Glutamatergic neuron (in vitro differentiated cells): ENCODE results near the gene UCP2. TPM values are rescaled to one million over a fixed set of nuclear protein-coding genes. Genes with fewer than 3 reads are reported as not detected.

Source experiments
- DNase-seq: peaks from one replicate; pipeline ENCODE4 v3.0.0; 2022
- H3K27ac Mint-ChIP-seq: one replicate; pipeline ENCODE4 v1.8.0; 2020; ENCODE audit warnings: mild to moderate bottlenecking, mixed read lengths, inconsistent platforms; ENCODE audit not compliant: unreplicated experiment
- H3K27me3 Mint-ChIP-seq: one replicate; pipeline ENCODE4 v1.8.0; 2020; ENCODE audit warnings: mild to moderate bottlenecking, moderate library complexity, mixed read lengths, inconsistent platforms; ENCODE audit not compliant: unreplicated experiment
- H3K36me3 Mint-ChIP-seq: one replicate; pipeline ENCODE4 v1.8.0; 2020; ENCODE audit warnings: mild to moderate bottlenecking, mixed read lengths, inconsistent platforms; ENCODE audit not compliant: unreplicated experiment
- H3K4me1 Mint-ChIP-seq: one replicate; pipeline ENCODE4 v1.8.0; 2020; ENCODE audit warnings: mild to moderate bottlenecking, low read depth, mixed read lengths, inconsistent platforms; ENCODE audit not compliant: unreplicated experiment
- H3K4me3 Mint-ChIP-seq: one replicate; pipeline ENCODE4 v1.8.0; 2020; ENCODE audit warnings: mild to moderate bottlenecking, mixed read lengths, inconsistent platforms; ENCODE audit not compliant: unreplicated experiment
- H3K9me3 Mint-ChIP-seq: one replicate; pipeline ENCODE4 v1.8.0; 2020; ENCODE audit warnings: mild to moderate bottlenecking, moderate library complexity, mixed read lengths, inconsistent platforms; ENCODE audit not compliant: unreplicated experiment
- CTCF ChIP-seq: fragments of 200-600 bp; sonication (generic); IDR thresholded peaks from one replicate; pipeline ENCODE4 v1.5.0; 2021; ENCODE audit not compliant: partially characterized antibody, unreplicated experiment
- total RNA-seq: library from RNA; stranded (reverse); fragmentation: NEBNext Ultra II Directional; extraction: Animal tissue kit (Norgen Biotek cat#: 25700); gene quantifications from one replicate; pipeline ENCODE4 v1.2.1, GENCODE V29; 2021; ENCODE audit not compliant: unreplicated experiment

Gene UCP2
- total RNA-seq, 1 donor from 2014 or later, result 91.1 TPM

GRCh38 chr11:73995731-73996130 lies 13.1 kb upstream of the UCP2 start:
- Mint-ChIP-seq H3K27ac (no peak overlapping the region), H3K4me1 (peaks cover 5% of the 10 kb centered on the region), H3K4me3 (no peak overlapping the region), H3K27me3 (peaks cover 2% of the 10 kb centered on the region), H3K36me3 (no peaks in the 10 kb centered on the region), H3K9me3 (no peaks in the 10 kb centered on the region)
- no peak for TF ChIP-seq CTCF
- no peak for DNase-seq

- no peak for TF ChIP-seq CTCF
- no peaks in the 10 kb centered on the region for H3K9me3 Mint-ChIP-seq
- H3K36me3 Mint-ChIP-seq, result no peaks in the 10 kb centered on the region
- H3K4me3 Mint-ChIP-seq, result no peak overlapping the region
- no peak for DNase-seq
- peaks cover 3% of the 10 kb centered on the region for H3K4me1 Mint-ChIP-seq
- H3K27ac Mint-ChIP-seq, result no peak overlapping the region
- peaks cover 2% of the 10 kb centered on the region for H3K27me3 Mint-ChIP-seq
Measured at GRCh38 chr11:73995247-73995646, 12.6 kb upstream of the UCP2 start.

GRCh38 chr11:73991471-73992006 lies 8.9 kb upstream of the UCP2 start:
- no peak for DNase-seq

GRCh38 chr11:73990730-73991129 lies 8.1 kb upstream of the UCP2 start:
- no peak for DNase-seq
- Mint-ChIP-seq H3K4me1 (peaks cover 3% of the 10 kb centered on the region), H3K27me3 (peaks cover 2% of the 10 kb centered on the region), H3K27ac (no peak overlapping the region), H3K36me3 (no peaks in the 10 kb centered on the region), H3K4me3 (no peak overlapping the region), H3K9me3 (no peaks in the 10 kb centered on the region)
- TF ChIP-seq CTCF, result no peak

More at GRCh38 chr11:73991471-73992006, 8.9 kb upstream of the UCP2 start:
- H3K9me3 Mint-ChIP-seq, result no peaks in the 10 kb centered on the region
- H3K27ac Mint-ChIP-seq, result no peak overlapping the region
- H3K27me3 Mint-ChIP-seq, result peaks cover 2% of the 10 kb centered on the region
- H3K4me3 Mint-ChIP-seq, result no peak overlapping the region
- H3K4me1 Mint-ChIP-seq, result peaks cover 3% of the 10 kb centered on the region
- no peaks in the 10 kb centered on the region for H3K36me3 Mint-ChIP-seq
- TF ChIP-seq CTCF, result no peak

GRCh38 chr11:73989156-73989555 lies 6.5 kb upstream of the UCP2 start:
- H3K4me1 Mint-ChIP-seq, result peaks cover 5% of the 10 kb centered on the region
- no peak for DNase-seq
- peaks cover 2% of the 10 kb centered on the region for H3K27me3 Mint-ChIP-seq
- H3K4me3 Mint-ChIP-seq, result no peak overlapping the region
- no peaks in the 10 kb centered on the region for H3K36me3 Mint-ChIP-seq
- no peaks in the 10 kb centered on the region for H3K9me3 Mint-ChIP-seq
- TF ChIP-seq CTCF, result no peak
- H3K27ac Mint-ChIP-seq, result no peak overlapping the region
